ENCODE data around the gene LRMDA.

- TF ChIP-seq POLR2A (IDR thresholded peaks at IDR 0.05; ENCODE audit: low read depth, low read length) (no peak), NFE2L2 (IDR thresholded peaks at IDR 0.05; ENCODE audit: low read depth, low read length) (no peak), MAZ (IDR thresholded peaks at IDR 0.05; ENCODE audit: borderline replicate concordance, low read depth, low read length) (no peak), SMC3 (IDR thresholded peaks at IDR 0.05; ENCODE audit: low read depth, low read length) (no peak), RAD21 (IDR thresholded peaks at IDR 0.05; ENCODE audit: low read length) (no peak), MXI1 (IDR thresholded peaks at IDR 0.05; ENCODE audit: borderline replicate concordance, low read depth, low read length) (no peak), MAFK (IDR thresholded peaks at IDR 0.05; ENCODE audit: low read depth, low read length) (no peak), RFX5 (IDR thresholded peaks at IDR 0.05; ENCODE audit: low read depth, low read length) (no peak), CEBPB (IDR thresholded peaks at IDR 0.05; ENCODE audit: low read depth, low read length) (no peak), RCOR1 (IDR thresholded peaks at IDR 0.05; ENCODE audit: insufficient replicate concordance, low read length) (no peak)
- TF ChIP-seq, protein P1, sequence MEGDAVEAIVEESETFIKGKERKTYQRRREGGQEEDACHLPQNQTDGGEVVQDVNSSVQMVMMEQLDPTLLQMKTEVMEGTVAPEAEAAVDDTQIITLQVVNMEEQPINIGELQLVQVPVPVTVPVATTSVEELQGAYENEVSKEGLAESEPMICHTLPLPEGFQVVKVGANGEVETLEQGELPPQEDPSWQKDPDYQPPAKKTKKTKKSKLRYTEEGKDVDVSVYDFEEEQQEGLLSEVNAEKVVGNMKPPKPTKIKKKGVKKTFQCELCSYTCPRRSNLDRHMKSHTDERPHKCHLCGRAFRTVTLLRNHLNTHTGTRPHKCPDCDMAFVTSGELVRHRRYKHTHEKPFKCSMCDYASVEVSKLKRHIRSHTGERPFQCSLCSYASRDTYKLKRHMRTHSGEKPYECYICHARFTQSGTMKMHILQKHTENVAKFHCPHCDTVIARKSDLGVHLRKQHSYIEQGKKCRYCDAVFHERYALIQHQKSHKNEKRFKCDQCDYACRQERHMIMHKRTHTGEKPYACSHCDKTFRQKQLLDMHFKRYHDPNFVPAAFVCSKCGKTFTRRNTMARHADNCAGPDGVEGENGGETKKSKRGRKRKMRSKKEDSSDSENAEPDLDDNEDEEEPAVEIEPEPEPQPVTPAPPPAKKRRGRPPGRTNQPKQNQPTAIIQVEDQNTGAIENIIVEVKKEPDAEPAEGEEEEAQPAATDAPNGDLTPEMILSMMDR (conservative IDR thresholded peaks at IDR 0.05; ENCODE audit: low read depth, low read length): no peak
- TF ChIP-seq, protein P2, sequence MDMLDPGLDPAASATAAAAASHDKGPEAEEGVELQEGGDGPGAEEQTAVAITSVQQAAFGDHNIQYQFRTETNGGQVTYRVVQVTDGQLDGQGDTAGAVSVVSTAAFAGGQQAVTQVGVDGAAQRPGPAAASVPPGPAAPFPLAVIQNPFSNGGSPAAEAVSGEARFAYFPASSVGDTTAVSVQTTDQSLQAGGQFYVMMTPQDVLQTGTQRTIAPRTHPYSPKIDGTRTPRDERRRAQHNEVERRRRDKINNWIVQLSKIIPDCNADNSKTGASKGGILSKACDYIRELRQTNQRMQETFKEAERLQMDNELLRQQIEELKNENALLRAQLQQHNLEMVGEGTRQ (IDR thresholded peaks at IDR 0.05; ENCODE audit: low read depth, low read length): no peak
- TF ChIP-seq, protein P3, sequence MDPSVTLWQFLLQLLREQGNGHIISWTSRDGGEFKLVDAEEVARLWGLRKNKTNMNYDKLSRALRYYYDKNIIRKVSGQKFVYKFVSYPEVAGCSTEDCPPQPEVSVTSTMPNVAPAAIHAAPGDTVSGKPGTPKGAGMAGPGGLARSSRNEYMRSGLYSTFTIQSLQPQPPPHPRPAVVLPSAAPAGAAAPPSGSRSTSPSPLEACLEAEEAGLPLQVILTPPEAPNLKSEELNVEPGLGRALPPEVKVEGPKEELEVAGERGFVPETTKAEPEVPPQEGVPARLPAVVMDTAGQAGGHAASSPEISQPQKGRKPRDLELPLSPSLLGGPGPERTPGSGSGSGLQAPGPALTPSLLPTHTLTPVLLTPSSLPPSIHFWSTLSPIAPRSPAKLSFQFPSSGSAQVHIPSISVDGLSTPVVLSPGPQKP (IDR thresholded peaks at IDR 0.05; ENCODE audit: borderline replicate concordance, low read depth, low read length): no peak
Measured at GRCh38 chr10:75814014-75814413, 382.6 kb downstream of the LRMDA start.

All from IMR-90 (cell line).